GM12873 (cell line): ENCODE results near the gene MPZL2.

Experiments
- TF ChIP-seq, protein P1 (sequence below): IDR thresholded peaks from 2 replicates; pipeline ENCODE4 v1.5.1; 2012; ENCODE audit warnings: low read depth, mild to moderate bottlenecking, moderate library complexity, low read length, control low read depth; ENCODE audit not compliant: insufficient read depth; ENCODE audit errors: missing control alignments

Gene MPZL2

DNA sequence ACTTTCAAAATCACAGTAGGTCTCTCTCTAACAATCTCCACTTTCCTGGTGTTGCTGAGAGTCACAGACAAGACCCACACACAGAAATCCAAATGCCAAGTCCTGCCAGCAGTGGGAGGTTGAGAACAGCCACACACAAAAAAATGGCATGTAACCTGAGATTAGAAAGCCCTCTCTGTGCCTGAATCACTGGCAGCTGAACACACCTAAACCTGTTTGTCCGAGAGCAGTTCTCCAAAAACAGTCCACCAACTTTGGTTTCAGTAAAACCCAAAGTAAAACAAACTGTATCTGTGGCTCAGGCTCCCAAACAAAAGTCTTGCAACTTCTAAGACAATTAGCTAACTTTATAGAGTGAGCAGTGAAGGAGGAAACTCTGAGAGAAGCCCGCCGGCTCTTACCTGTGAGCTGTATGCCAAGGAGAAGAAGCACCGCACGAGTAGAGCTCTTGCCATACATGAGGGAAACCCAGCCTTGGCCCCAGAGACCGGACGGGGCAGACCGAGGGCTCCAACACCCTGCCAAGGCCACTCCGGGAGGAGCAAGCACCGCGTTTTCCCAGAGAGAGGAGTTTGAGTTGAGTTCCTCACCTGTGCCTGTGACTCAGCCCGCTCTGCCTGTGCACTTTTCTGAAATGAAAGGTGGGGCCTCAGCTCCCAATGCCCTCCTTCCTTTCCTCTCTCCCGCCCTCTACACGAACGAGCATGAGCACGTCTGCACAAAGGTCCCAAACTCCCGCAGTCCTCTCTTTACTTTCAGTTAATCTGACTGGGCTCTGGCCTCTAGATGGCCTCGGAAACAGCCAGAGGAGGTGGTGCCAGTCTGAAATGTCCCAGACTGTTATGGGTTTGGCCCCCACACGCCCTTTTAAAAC is at the start of gene MPZL2:
Gene MPZL2, minus strand, starts transcription at position 603 of the 874 bp plus-strand sequence. Its CDS starts 144 bp downstream, at position 459.
- TF ChIP-seq, protein P1, sequence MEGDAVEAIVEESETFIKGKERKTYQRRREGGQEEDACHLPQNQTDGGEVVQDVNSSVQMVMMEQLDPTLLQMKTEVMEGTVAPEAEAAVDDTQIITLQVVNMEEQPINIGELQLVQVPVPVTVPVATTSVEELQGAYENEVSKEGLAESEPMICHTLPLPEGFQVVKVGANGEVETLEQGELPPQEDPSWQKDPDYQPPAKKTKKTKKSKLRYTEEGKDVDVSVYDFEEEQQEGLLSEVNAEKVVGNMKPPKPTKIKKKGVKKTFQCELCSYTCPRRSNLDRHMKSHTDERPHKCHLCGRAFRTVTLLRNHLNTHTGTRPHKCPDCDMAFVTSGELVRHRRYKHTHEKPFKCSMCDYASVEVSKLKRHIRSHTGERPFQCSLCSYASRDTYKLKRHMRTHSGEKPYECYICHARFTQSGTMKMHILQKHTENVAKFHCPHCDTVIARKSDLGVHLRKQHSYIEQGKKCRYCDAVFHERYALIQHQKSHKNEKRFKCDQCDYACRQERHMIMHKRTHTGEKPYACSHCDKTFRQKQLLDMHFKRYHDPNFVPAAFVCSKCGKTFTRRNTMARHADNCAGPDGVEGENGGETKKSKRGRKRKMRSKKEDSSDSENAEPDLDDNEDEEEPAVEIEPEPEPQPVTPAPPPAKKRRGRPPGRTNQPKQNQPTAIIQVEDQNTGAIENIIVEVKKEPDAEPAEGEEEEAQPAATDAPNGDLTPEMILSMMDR, result no peak

DNA sequence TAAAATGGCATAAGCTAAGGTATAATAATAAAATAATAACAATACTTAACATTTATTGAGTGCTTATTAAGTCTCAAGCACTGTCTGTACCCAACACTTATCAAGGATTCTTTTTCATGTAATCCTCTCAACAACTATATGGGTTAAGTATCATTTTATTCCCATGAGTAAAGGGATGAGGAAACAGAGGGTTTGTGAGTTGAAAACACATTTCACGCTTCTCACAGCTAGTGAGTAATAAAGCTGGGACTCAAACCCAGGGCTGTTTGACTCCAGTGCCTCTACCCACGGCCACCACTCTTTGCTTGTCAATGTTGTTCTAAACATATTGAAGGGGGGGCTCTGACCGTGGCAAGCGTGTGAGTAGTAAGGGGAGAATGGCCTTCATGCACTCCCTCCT is 49.1 kb upstream of the MPZL2 start:
- TF ChIP-seq, protein P1, result no peak

DNA sequence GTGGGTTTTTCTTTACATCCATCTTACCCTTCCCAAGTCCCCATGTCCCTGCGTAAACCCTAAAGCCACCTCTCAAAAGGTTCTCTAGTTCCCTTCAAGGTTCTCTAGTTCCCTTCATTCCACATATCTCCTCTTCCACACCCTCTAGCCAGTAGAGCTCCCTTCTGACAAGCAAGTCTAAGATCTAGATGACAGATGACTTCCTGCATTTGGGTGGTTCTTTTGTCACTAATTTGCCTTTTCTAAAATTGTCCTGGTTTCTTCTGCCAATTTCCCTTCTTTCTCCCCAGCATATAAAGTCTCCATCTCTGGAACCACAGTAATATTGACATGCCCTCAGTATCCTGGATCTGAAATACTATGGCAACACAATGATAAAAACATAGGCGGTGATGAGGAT is 48.2 kb upstream of the MPZL2 start:
- TF ChIP-seq, protein P1, result no peak

- TF ChIP-seq, protein P1, result no peak
Observed at GRCh38 chr11:118311518-118311917, 47.4 kb upstream of the MPZL2 start.

DNA sequence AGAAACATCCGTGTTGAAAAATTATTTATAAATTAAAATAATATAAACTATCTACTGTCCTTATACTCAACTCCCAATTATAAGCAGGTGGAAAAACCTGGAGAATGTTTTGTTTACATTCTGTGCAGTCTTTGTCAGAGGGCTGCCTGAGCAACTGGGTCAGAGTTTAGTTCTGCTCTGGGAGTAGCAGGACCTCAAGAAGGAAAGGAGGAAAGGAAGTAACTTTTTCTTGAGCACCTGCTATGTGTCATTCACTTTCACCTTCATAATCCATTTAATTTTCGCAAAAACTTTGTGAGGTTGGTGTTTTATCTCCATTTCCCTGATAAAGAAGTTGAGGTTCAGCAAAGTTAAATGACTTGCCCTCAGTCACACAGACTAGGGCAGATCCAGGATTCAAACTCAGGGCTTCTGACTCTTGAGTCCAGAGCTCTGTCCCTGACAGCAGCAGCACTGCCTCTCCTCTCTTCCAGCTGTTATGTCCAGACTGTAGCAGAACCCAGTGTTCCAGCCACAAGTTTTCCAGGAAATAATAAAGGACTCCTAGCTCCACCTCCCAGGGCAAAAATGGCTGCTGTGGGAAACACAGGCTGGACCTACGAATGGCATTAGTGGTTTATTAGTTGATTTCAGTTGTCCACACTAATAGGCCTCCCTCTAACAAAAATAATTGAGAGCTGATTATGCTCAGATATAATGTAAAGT is 46.8 kb upstream of the MPZL2 start:
- TF ChIP-seq, protein P1, result no peak

- TF ChIP-seq, protein P1, result no peak
Observed at GRCh38 chr11:118310271-118310670, 46.2 kb upstream of the MPZL2 start.

- TF ChIP-seq, protein P1, result no peak
Observed at GRCh38 chr11:118306556-118306955, 42.5 kb upstream of the MPZL2 start.
